HG02870 (cell line): ENCODE data around the gene CCNK.
A peak's percentile ranks its signal among the peaks of the same experiment; 100 is the strongest.

ENCODE experiments used
- ATAC-seq: cut with Tn5 transposase; IDR thresholded peaks from one replicate; pipeline ENCODE4 v1.9.1; 2021; ENCODE audit warnings: mild to moderate bottlenecking, moderate library complexity; ENCODE audit not compliant: unreplicated experiment

The CCNK gene

DNA sequence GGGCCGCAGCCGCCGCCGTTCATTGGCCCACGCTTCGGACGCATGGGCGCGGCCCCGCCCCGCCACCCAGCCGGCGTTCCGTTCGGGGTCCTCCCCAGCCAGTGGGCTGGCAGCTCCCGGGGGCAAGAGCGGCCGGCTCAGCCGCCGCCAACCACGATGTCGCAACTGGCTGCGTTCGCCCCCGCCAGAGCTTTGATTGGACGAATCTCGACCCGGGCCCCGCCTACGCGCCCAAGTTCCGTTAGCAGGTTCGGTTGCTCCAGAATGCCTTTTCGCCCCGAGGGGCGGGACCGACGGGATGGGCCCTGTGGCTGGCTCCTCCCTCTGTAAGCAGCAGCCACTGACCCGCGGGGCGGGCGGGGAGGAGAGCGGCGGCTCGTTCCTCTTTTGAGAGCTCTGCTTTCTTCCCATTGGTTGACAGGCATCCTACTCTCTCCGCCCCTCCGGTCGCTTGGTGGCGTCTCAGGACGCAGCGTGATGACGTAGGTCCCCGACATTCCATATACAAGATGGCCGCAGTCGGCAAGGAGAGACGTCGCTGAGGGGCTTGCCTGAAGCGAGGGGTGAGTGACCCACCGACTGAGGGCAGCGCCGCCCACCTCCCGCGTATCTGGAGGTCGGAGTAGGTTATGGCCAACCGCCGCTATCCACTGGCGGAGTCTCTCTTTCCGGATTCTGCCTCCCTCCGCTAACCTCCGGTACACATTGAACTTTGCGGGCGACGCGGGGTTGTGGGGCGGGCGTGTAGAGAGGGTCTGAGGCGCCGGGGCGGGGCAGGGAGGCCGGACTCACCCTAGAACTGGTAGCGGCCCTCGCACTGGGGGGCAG lies at the start of gene CCNK:
CCNK (plus strand) TSS at position 493 of the 828 bp plus-strand sequence. CDS start 11,269 bp downstream, outside the sequence.
- ATAC-seq, result peak; percentile 89

- no peak for ATAC-seq
Observed at GRCh38 chr14:99431986-99432385, 49.2 kb upstream of the CCNK start.

DNA sequence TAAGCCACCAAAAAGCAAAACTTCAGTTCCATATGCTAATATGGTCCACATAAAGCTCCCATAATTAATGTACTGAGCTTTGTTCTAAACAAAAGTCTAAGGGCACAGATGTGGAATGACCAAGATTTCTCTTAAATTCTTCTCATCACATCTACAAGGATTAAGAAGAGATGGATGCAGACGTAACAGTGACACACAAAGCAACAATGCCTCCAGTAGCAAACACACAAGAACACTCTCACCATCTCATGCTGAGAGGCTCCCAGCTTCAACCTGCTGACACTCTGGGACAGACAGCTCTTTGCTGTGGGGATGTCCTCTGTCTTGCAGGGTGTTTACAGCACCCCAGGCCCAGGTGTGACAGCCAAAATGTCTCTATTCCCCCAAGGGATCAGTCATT lies 48.7 kb upstream of the CCNK start:
- no peak for ATAC-seq

DNA sequence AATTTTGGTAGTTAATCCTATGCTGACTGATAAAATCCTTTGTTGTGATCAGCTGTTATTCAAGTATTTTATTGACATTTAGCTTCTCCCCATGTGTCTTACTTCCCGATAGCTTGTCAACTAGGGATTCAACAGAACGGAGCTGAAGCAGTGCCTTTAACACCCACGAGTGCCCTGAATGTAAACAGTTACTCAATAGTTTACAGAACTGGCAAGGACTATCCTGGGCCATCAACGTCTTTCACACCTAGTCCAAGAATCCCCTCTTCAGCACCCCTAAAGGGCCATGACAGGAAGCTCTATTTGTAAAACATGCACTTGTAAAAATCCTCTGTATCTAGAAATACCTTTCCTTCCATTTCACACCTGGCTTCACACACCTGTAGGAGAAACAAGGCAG lies 45.9 kb upstream of the CCNK start:
- no peak for ATAC-seq

DNA sequence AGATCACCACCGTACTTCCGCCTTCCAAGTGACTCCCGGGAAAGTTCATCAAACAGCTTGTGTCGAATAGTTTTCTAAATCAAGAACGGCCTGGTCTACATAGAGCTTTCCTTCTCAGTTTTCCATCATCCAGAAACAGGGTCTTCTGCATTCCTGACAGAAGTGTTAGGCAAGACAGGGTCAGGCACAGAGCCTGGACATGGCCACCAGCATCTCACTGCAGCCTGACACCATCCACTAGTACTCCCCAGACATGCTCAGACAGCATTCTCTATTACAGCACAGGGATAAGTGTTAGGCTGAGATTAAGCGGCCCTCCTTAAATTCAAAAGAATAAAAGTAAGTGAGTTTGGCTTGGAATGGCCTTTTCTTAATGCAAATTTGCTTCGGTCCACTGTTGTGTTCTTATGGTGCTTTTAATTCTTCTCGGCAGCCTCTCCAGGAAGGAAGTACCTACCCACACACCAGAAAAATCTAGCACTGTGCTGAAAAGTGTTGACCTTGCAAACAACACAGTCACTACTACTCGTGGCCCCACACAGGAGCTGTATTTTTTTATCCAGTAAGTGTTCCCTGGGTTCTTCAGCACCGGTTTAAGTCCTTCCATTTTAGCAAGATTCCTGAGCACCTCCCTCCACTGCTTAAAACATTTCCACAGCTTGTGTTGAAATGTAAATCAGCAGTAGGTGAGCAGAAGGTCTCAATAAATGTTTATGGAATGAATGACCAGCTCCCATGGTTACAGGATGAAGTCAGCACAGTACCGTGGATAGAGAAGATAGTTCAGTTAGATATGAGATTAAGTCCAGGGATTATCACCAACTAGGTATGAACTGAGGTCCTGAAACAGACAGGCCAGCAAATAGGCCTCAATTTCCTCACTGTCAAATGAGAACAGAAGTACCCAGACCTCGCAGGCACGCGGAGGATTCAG lies 44.7 kb upstream of the CCNK start:
- ATAC-seq, result no peak

DNA sequence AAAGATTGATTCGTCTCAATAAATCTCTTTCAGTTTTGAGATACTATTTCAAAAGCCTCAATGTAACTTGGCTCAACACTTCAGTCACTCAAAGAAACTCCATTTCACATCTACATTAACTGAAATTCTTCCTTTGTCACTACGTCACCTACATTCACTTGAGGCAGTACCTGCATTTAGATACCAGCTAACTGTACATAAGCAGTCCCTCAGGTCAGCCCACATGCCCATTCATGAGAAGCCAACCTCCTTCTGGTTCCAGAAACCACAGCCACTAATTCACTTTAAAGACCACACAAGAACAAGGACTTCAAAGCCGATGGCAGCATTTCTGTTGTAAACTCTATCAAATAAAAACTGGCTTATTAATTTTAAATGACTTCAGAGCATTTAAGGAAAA lies 43.5 kb upstream of the CCNK start:
- no peak for ATAC-seq

DNA sequence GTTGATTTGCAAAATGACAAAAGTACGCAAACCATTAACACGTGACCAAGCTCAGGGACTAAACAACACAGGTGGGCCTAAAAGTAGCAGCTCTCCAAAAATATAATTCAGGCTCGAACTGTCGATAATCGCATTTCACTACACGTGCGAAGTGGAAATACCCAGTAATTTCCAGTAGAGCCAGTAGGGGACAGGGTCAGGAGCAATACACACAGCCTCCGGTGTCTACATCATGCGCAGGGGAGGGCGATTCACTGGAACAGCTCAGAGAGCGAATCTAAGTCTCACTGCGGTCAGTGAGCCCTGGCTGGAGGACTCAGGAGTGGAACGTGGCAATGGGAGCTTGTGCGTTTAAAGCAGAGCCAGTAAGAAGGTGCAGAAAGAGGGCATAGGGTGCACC lies 40.9 kb upstream of the CCNK start:
- ATAC-seq, result no peak

- ATAC-seq, result no peak
Observed at GRCh38 chr14:99441157-99441870, 39.9 kb upstream of the CCNK start.

- ATAC-seq, result peak; percentile 62
Observed at GRCh38 chr14:99441918-99442317, 39.3 kb upstream of the CCNK start.

DNA sequence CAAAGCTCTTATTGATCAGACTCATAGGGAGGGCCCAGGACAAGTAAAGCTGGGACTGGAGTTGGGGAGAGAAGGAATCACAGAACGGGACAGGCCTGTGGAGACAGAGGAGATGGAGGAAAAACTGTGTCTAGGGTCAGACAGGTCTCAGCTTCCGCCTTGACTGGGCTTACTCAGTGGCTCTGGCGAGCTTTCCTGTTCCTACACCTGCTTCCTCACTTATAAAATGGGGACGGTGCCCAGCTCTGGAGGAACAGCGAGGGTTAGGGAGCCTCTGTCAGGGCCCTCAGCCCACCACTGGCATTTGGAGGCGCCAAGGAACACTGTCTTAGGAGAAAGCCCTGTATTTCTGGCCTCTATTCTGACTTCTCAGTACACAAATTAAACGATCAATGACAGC lies 35.3 kb upstream of the CCNK start:
- ATAC-seq, result no peak

GRCh38 chr14:99447739-99448138 lies 33.5 kb upstream of the CCNK start:
- no peak for ATAC-seq

- ATAC-seq, result no peak
Observed at GRCh38 chr14:99450266-99450665, 30.9 kb upstream of the CCNK start.

GRCh38 chr14:99451234-99451633 lies 30.0 kb upstream of the CCNK start:
- ATAC-seq, result no peak

- no peak for ATAC-seq
Observed at GRCh38 chr14:99452968-99453367, 28.2 kb upstream of the CCNK start.

DNA sequence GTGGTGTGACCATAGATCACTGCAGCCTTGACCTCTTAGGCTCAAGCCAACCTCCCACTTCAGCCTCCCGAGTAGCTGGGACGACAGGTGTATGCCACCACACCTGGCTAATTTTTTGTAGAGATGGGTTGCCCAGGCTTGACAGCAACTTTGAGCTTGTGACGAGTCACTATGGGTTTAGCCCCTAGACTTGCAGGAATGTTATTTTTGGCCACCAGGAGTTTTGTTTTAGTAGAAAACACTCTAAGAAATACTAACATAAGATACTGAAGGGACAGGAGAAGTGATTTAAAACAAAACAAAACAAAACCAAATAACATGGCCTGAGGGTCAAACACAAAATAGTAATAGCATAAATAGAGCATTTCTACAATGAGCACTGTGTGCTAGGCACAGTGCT lies 27.0 kb upstream of the CCNK start:
- ATAC-seq, result no peak

DNA sequence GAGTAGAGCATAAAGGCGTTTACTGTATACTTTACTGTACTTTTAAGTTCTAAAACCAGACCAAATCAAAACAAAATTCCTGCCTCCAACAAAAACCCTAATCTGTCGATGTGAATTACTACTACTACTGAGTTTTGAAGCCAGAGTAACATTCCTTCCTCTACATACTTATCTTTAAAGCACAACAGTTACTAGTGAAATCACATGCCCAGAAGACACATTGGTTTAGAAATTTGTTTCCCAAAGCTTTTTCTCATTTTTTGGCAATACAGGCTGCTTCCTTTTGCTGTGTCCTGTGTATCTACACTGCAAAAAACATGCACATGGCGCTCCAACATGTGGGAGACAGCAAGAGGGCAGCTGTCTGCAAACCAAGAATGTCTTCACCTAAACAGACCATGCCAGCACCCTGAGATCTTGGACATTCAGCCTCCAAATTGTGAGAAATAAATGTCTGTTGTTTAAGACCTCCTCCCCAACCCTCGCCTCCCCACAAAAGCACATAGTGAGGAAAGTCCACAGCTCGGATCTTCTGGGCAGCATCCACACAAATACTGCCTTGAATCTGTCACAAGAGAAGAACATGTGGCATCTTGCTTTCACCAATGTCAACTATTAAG lies 21.6 kb upstream of the CCNK start:
- ATAC-seq, result no peak

GRCh38 chr14:99460793-99461192 lies 20.4 kb upstream of the CCNK start:
- no peak for ATAC-seq

GRCh38 chr14:99461411-99462085 lies 19.7 kb upstream of the CCNK start:
- no peak for ATAC-seq

DNA sequence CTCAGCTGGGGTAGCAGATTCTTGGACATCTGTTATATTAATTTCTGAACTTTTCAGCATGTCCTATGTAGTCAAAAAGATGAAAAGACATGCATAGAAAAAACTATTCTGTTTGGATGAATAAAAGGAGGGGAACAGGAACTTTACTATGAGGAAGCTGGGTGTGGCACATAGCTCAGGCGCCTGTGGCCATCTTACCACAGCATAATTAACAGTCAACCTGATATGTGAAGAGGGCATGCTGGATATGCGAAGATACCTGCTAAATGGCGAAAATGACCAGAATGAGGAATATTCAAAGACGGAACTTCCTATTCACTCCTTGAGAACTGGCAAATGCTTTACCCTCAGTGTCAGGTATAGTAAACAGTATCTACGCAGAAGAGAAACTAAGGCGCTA lies 19.0 kb upstream of the CCNK start:
- no peak for ATAC-seq

- ATAC-seq, result no peak
Observed at GRCh38 chr14:99463974-99464373, 17.2 kb upstream of the CCNK start.
